ENCODE results near the gene CSMD2. TPM values are rescaled to one million over a fixed set of nuclear protein-coding genes. Genes with fewer than 3 reads are reported as not detected.

The CSMD2 gene
- total RNA-seq, 2 experiments from 2014 or later, result not detected

GRCh38 chr1:33635336-33636012, 529.6 kb downstream of the CSMD2 start:
- H3K27ac ChIP-seq (ENCODE audit: low read depth, low read length, poor library complexity, severe bottlenecking), result no peak overlapping the region
- H3K36me3 ChIP-seq (ENCODE audit: insufficient read depth, low read length), result no peaks in the 10 kb centered on the region
- no peak for DNase-seq (ENCODE audit: low spot score)
- no peaks in the 10 kb centered on the region for H3K4me1 ChIP-seq (ENCODE audit: insufficient read depth, low read length, poor library complexity, severe bottlenecking)
- no peaks in the 10 kb centered on the region for H3K79me2 ChIP-seq (ENCODE audit: insufficient read depth, low read depth, low read length)
- H3K9me2 ChIP-seq (ENCODE audit: insufficient read depth, low read length), result no peaks in the 10 kb centered on the region
- H4K20me1 ChIP-seq (ENCODE audit: insufficient read depth, low read length), result no peaks in the 10 kb centered on the region
- no TSS peak for BruUV-seq (replicated peaks)
- no peak overlapping the region for H2AFZ ChIP-seq (ENCODE audit: low read length)
- H3K4me3 ChIP-seq (ENCODE audit: low read depth, low read length, poor library complexity, severe bottlenecking), result no peak overlapping the region
- TF ChIP-seq EZH2phosphoT487 (IDR thresholded peaks at IDR 0.05; ENCODE audit: borderline replicate concordance, low read depth, low read length) (no peak), CTCF (conservative IDR thresholded peaks at IDR 0.05; ENCODE audit: low read length) (no peak)
- intact Hi-C loops (cut with micrococcal nuclease; ENCODE audit: unreplicated experiment), result no loop called here
- H3K9me3 ChIP-seq (ENCODE audit: low read length), result no peaks in the 10 kb centered on the region
- CTCF ChIA-PET (ENCODE audit: unreplicated experiment), result no interaction called here
- H3K4me2 ChIP-seq (ENCODE audit: low read length), result no peak overlapping the region
- POLR2A ChIA-PET, result no interaction called here

DNA sequence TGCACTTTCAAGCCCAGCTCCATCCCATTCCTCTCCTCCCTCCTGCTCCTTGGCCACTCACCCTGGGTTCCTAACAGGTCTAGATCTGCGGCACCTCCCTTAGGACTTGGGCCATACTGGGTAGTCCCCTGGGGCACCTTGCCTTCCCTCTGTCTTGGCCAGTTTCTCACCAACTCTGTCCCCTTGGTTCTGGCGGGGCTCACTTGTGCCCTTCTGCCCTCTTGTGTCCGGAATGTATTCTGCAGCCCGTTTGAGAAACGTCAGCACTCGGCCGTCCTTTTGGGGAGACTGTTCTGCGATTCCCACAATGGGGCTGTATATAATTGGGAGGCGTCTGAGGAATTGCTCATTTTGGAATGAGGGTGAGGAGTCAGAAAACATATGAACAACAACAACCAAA, 530.2 kb downstream of the CSMD2 start:
- no peak overlapping the region for H2AFZ ChIP-seq (ENCODE audit: low read length)
- no peaks in the 10 kb centered on the region for H3K79me2 ChIP-seq (ENCODE audit: insufficient read depth, low read depth, low read length)
- H3K9me2 ChIP-seq (ENCODE audit: insufficient read depth, low read length), result no peaks in the 10 kb centered on the region
- DNase-seq (ENCODE audit: low spot score), result peak; percentile 26
- no peaks in the 10 kb centered on the region for H3K36me3 ChIP-seq (ENCODE audit: insufficient read depth, low read length)
- intact Hi-C loops (cut with micrococcal nuclease; ENCODE audit: unreplicated experiment), result loop anchor here (5.0 kb wide), 2 partner anchors 962 to 1107 kb away; no protein-coding TSS in a partner anchor
- no peak for TF ChIP-seq EZH2phosphoT487 (IDR thresholded peaks at IDR 0.05; ENCODE audit: borderline replicate concordance, low read depth, low read length)
- TF ChIP-seq CTCF (conservative IDR thresholded peaks at IDR 0.05; ENCODE audit: low read length), result peak; percentile 79
- no peak overlapping the region for H3K4me3 ChIP-seq (ENCODE audit: low read depth, low read length, poor library complexity, severe bottlenecking)
- no peaks in the 10 kb centered on the region for H3K9me3 ChIP-seq (ENCODE audit: low read length)
- no peaks in the 10 kb centered on the region for H3K4me1 ChIP-seq (ENCODE audit: insufficient read depth, low read length, poor library complexity, severe bottlenecking)
- H3K4me2 ChIP-seq (ENCODE audit: low read length), result no peak overlapping the region
- no peaks in the 10 kb centered on the region for H4K20me1 ChIP-seq (ENCODE audit: insufficient read depth, low read length)
- H3K27ac ChIP-seq (ENCODE audit: low read depth, low read length, poor library complexity, severe bottlenecking), result no peak overlapping the region
- ChIA-PET POLR2A (no interaction called here), CTCF (ENCODE audit: unreplicated experiment) (no interaction called here)
- no TSS peak for BruUV-seq (replicated peaks)

GRCh38 chr1:33634143-33634542, 530.9 kb downstream of the CSMD2 start:
- Histone ChIP-seq H3K79me2 (ENCODE audit: insufficient read depth, low read depth, low read length) (no peaks in the 10 kb centered on the region), H3K4me2 (ENCODE audit: low read length) (no peak overlapping the region), H3K4me1 (ENCODE audit: insufficient read depth, low read length, poor library complexity, severe bottlenecking) (no peaks in the 10 kb centered on the region), H3K4me3 (ENCODE audit: low read depth, low read length, poor library complexity, severe bottlenecking) (no peak overlapping the region), H3K27ac (ENCODE audit: low read depth, low read length, poor library complexity, severe bottlenecking) (no peak overlapping the region), H4K20me1 (ENCODE audit: insufficient read depth, low read length) (no peaks in the 10 kb centered on the region), H3K36me3 (ENCODE audit: insufficient read depth, low read length) (no peaks in the 10 kb centered on the region), H3K9me2 (ENCODE audit: insufficient read depth, low read length) (no peaks in the 10 kb centered on the region), H2AFZ (ENCODE audit: low read length) (no peak overlapping the region), H3K9me3 (ENCODE audit: low read length) (no peaks in the 10 kb centered on the region)
- no TSS peak for BruUV-seq (replicated peaks)
- ChIA-PET POLR2A (interaction anchor here (0.8 kb wide), 1 partner anchor 25 kb away, joined by 3 read pairs; no protein-coding TSS in a partner anchor), CTCF (ENCODE audit: unreplicated experiment) (no interaction called here)
- no peak for TF ChIP-seq EZH2phosphoT487 (IDR thresholded peaks at IDR 0.05; ENCODE audit: borderline replicate concordance, low read depth, low read length)
- no peak for TF ChIP-seq CTCF (conservative IDR thresholded peaks at IDR 0.05; ENCODE audit: low read length)
- DNase-seq (ENCODE audit: low spot score), result no peak
- intact Hi-C loops (cut with micrococcal nuclease; ENCODE audit: unreplicated experiment), result loop anchor here (5.0 kb wide), 2 partner anchors 963 to 1108 kb away; no protein-coding TSS in a partner anchor
